Activated T-cell treated with anti-CD3 and anti-CD28 coated beads for 24 hours (primary cell): ENCODE data around the gene FAM236D.
"Not testable (repeated sequence)": the region's sequence is repeated elsewhere in the genome, so short reads cannot be mapped to it uniquely, and the experiment has no call there.

Experiments used
- DNase-seq: peaks from one replicate; pipeline ENCODE4 v3.0.0-alpha.2; 2020; ENCODE audit warnings: low read depth

FAM236D gene

DNA sequence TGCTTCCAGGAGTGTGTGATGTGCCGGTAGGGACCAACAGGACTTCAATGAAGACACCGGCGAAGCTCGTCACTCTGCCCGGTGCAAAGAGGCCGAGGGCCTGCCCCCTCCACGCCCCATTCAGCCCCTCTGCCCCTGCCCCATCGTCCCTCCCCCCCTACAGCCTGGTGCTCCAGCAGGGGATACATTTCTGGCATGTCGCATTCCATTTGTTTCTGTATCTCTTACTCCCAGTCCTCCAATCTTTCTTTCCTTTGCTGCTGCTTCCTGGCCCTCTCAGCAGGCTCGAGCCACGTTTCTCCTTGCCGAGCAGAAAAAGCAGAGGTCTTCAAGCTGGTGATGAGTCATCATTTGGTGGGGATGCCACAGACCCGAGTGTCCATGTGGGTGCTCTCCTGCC is at the start of gene FAM236D:
TSS of gene FAM236D (minus strand) at position 101 of the 400 bp plus-strand sequence. CDS start at position 1, 100 bp downstream.
- DNase-seq = not testable (repeated sequence)

DNA sequence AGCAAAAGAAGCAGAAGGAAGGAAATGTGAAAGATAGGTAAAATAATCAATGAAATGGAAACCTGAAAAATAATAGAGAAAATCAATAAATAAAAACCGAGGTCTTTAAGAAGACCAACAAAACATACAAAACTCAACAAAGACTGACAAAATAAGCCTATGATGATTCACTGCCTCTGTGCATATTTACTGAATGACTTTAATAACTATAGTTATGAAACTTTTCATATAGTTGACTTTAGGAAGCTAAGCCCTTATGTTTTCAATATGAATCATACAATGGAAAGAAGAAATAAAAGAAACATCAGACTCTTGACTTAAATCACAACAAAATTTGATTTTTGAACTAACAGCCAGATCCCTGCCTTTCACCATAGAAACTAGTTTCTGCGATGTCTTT is 29.5 kb upstream of the FAM236D start:
- not testable (repeated sequence) for DNase-seq

DNA sequence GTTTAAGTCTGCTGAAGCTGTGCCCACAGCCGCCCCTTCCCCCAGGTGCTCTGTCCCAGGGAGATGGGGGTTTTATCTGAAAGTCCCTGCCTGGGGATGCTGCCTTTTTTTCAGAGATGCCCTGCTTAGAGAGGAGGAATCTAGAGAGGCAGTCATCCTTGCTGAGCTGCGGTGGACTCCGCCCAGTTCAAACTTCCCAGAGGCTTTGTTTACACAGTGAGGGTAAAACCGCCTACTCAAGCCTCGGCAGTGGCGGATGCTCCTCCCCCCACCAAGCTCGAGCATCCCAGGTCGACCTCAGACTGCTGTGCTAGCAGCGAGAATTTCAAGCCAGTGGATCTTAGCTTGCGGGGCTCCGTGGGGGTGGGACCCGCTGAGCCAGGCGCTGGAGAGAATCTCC is 22.7 kb upstream of the FAM236D start:
- DNase-seq = not testable (repeated sequence)

DNA sequence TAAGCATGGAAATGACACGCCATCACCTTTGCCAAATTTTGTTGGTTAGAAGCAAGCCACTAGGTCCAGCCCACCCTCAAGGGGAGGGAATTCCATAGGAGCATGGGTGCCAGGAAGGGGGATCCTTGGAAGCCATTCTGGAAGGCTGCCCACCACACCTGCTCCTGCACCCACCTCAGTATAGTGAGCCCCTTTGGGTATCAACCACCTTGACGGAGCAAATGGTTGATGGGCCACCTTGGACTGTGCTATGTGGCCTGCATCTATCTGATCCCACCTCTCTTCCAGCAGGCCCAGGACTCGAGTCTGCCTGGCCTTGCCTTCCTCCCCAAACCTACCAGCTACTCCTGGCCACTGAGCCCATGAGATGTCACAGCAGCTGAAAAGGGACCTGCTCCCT is 17.6 kb downstream of the FAM236D start:
- not testable (repeated sequence) for DNase-seq

DNA sequence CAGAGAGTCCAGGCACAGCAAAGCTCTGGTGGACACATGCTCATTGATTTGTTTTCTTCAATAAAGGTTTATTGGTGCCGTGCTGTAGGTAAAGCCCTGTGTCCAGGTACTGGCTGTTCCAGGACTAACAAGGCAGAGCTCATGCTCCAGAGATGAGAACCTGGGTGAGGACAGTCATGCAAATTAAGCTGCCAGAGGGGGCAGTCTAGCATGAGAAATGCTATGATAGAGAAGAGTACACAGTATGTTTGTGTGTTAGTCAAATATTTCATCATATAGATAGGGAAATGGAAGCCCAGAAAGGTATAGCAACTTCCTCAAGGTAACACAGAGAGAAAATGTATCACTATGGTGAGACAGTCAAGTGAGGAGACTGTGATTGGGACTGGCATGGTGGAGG is 19.9 kb downstream of the FAM236D start:
- not testable (repeated sequence) for DNase-seq

DNA sequence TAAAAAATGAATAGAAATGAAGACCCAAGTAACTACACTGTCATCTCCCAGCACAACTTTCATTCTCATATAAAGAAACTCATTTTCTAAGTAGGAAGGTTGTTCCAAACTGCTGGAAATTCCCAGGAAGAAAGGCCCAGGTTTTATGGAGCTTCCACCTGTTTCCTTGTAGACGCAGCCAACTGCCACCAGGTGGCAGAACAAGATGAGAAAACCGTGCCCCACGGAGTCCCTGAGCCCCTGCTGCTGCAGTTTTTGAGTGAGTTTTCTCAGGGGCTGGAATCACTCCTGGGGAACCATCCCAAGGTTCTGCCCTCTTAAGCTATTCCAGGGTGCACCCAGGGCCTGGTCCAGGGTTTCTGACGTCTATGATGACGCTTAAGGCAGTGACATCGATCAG is 24.0 kb downstream of the FAM236D start:
- not testable (repeated sequence) for DNase-seq

DNA sequence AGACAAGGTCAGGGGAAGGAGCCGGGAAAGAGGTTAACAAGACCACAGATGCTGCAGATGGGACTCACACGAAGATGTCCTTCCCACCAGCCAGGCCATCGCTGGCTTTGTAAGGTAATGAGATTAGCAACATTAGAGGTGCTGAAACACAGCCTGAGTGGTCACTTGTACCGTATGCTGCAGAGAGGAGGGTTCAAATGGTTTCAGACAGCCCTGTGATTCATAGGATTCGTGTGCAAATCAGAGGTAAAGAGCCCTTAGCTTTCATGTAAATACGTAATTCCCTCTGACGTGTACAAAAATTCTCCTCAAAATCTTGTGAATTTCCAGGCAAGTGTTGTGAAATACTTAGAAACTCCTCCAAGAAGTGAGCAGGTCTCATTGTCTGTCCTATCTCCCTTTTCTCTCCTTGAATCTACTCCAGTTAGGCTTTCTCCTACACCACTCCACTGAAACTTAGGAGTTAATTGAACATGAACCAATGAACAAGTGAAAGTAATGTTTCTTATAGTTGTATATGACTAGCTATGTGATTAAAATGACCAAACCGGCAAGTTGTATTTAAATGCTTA is 24.6 kb downstream of the FAM236D start:
- not testable (repeated sequence) for DNase-seq

DNA sequence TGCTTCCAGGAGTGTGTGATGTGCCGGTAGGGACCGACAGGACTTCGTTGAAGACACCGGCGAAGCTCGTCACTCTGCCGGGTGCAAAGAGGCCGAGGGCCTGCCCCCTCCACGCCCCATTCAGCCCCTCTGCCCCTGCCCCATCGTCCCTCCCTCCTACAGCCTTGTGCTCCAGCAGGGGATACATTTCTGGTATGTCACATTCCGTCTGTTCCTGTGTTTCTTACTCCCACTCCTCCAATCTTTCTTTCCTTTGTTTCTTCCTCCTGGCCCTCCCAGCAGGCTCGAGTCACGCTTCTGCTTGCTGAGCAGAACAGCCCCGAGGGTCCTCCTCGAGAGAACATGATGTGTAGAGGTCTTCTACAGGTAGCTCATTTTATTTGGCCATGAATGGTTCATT is 25.4 kb downstream of the FAM236D start, which contains the start of gene FAM236B:
TSS of gene FAM236B (minus strand) at position 101 of the 400 bp plus-strand sequence. CDS start at position 1, 100 bp downstream.
- not testable (repeated sequence) for DNase-seq

DNA sequence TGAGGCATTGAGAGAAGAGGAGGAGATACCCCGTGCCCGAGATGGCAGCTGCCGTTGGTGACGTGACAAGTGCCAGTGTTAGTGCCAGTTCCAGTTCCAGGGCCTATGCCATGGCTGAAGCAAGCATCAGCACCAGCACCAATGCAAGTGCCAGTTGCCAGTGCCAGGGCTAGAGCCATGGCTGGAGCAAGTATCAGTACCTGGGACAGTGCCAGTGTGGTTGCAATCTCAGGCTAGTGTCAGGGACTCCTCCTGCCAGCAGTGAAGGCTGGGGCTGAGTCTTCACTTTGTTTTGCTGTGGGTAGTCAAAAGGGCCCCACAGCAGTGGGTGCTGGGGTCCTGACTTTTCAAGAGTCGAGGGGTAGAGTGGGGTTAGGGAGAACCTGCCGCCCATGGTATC is 29.9 kb downstream of the FAM236D start:
- not testable (repeated sequence) for DNase-seq

DNA sequence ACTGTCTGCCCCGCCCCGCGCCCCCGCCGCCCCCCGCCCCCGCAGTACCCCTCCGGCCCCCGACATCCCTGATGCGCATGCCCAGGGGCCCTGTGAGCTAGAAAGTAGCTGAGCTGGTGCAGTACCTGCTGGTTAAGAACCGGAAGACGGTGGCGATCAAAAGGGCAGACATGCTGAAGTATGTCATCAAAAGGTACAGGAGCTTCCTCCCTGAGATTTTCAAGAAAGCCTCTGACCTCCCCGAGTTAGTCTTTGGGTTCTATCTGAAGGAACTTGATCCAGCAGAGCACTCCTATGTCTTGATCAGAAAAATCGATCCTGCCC is 30.6 kb downstream of the FAM236D start:
- DNase-seq = not testable (repeated sequence)

DNA sequence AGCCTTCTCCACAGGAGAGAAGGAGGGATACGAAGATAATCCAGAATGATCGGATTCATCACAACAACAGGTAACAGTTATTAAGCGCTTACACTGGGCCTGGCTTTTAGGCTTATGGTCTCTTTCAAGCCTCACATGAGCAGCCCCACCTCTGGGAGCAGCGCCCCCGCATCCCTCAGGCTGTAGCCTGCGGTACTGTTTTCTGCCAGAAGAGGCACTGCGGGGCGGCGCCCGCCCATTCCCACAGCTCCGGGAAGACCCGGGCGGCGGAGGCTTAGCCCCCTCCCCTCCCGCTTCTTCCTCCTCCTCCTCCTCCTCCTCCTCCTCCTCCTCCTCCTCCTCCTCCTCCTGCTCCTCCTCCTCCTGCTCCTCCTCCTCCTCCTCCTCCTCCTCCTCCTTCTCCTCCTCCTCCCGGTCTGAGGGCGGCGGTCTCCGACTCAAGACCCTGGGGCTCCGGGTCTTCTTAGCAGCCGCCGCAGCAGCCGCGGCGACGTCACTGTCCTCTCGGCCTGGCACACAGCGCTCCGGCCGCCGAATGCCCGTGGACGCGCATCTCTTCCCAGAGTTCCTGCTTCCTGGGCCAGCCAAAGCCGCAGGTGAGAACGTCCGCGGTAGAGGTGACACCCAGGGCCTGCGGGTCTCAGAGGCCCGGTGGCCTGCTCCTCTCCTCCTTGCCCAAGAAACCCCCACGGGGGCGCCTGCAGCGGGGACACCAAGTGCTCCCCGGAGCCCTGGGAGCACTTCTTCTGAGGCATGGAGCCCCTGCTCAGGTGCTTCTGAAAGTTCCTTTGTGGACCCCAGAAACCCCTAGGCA is 31.1 kb downstream of the FAM236D start, which contains the start of gene DMRTC1B:
TSS of gene DMRTC1B (plus strand) at position 238 of the 814 bp plus-strand sequence. CDS start 68,246 bp downstream, outside the sequence.
- not testable (repeated sequence) for DNase-seq

DNA sequence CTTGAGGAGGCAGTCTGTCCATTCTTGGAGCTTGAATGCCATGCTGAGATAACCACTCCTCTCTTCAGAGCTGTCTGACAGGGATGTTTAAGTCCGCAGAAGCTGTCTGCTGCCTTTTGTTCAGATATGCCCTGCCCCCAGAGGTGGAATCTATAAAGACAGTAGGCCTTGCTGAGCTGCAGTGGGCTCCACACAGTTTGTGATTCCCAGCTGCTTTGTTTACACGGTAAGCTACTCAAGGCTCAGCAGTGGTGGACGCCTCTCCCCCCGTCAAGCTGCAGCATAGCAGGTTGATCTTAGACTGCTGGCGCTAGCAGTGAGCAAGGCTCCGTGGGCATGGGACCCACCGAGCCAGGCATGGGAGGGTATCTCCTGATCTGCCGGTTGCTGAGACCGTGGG is 47.6 kb downstream of the FAM236D start:
- DNase-seq = not testable (repeated sequence)
